Measurements from ENCODE around the gene P2RY6.

Gene P2RY6

GRCh38 chr11:73306069-73306841 is 34.1 kb downstream of the P2RY6 start:
- DNase-seq (ENCODE audit: extremely low spot score), result no peak
- TF ChIP-seq CTBP1 (IDR thresholded peaks at IDR 0.05; ENCODE audit: borderline replicate concordance), result no peak
- no peak for TF ChIP-seq NFRKB (IDR thresholded peaks at IDR 0.05)
- no peak for TF ChIP-seq FOXA1 (IDR thresholded peaks at IDR 0.05)
- no peak for TF ChIP-seq ELF4 (IDR thresholded peaks at IDR 0.05)
- no peak for TF ChIP-seq PKNOX1 (IDR thresholded peaks at IDR 0.05)
- no peak for TF ChIP-seq TARDBP (IDR thresholded peaks at IDR 0.05)
- no peak for TF ChIP-seq ZNF384 (IDR thresholded peaks at IDR 0.05)
- TF ChIP-seq LEF1 (IDR thresholded peaks at IDR 0.05; ENCODE audit: borderline replicate concordance), result no peak
- TF ChIP-seq SP1 (IDR thresholded peaks at IDR 0.05), result no peak
- no peak for TF ChIP-seq ARNT (IDR thresholded peaks at IDR 0.05)
- no peak for TF ChIP-seq HDGF (IDR thresholded peaks at IDR 0.05; ENCODE audit: borderline replicate concordance)
- TF ChIP-seq FOXM1 (IDR thresholded peaks at IDR 0.05; ENCODE audit: borderline replicate concordance), result no peak
- no peak for TF ChIP-seq FOXK2 (IDR thresholded peaks at IDR 0.05)
- TF ChIP-seq L3MBTL2 (conservative IDR thresholded peaks at IDR 0.05), result no peak
- TF ChIP-seq SUZ12 (IDR thresholded peaks at IDR 0.05), result no peak
- no peak for TF ChIP-seq BHLHE40 (IDR thresholded peaks at IDR 0.05; ENCODE audit: borderline replicate concordance)
- POLR2A ChIA-PET, result interaction anchor here (1.4 to 2.0 kb wide), 3 partner anchors 8 to 29 kb away, joined by 4 to 7 read pairs (median 6); no protein-coding TSS in a partner anchor
- CTCF ChIA-PET, result interaction anchor here (0.6 to 5.0 kb wide), 16 partner anchors 9 to 179 kb away, joined by 3 to 53 read pairs (median 4); partner anchors contain the start of gene FCHSD2

GRCh38 chr11:73306977-73307322 is 34.8 kb downstream of the P2RY6 start:
- TF ChIP-seq L3MBTL2 (conservative IDR thresholded peaks at IDR 0.05) (peak; percentile 21; the same call in 1 of the 2 replicates), ZNF384 (IDR thresholded peaks at IDR 0.05) (no peak), ELF4 (IDR thresholded peaks at IDR 0.05) (no peak), NFRKB (IDR thresholded peaks at IDR 0.05) (no peak), FOXA1 (IDR thresholded peaks at IDR 0.05) (no peak)
- ChIA-PET POLR2A (interaction anchor here (1.4 to 2.0 kb wide), 3 partner anchors 9 to 29 kb away, joined by 4 to 7 read pairs (median 6); no protein-coding TSS in a partner anchor), CTCF (interaction anchor here (0.6 to 5.0 kb wide), 16 partner anchors 9 to 178 kb away, joined by 3 to 53 read pairs (median 4); partner anchors contain the start of gene FCHSD2)
- DNase-seq (ENCODE audit: extremely low spot score), result no peak

DNA sequence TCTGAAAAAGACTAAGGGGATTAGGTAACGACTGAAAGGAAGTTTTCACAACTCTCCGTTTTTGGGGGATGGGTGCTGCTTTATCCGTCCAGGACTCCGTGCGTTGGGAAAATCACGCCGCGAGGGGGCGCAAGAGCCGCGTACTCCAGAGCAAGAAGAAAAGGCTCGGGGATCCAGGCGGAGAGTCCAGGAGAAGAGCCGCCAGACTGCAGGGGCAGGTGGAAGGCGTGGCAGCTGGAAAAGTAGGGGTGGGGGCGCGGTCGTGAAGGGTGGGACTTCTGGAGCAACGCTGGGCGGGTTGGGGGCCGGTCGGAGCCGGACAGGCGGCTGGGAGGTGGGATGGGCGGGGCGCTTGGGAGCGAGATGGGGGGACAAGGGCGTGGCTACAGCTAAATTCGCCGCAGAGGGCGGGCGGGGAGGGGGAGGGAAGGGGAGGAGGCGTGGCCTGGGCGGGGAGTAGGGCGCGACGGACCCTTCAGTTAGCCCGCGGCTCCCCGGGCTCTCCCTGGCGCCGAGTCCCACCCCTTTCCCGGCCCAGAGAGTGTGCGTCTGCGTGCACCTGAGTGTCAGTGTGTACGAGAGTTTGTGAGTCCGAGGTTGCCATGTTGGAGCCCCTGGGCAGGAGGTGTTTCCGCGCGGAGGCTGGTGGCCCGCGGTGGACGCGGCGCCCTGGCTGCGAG is 35.3 kb downstream of the P2RY6 start:
- CTCF ChIA-PET, result interaction anchor here (0.6 to 5.0 kb wide), 15 partner anchors 10 to 437 kb away, joined by 3 to 53 read pairs (median 5); no protein-coding TSS in a partner anchor
- POLR2A ChIA-PET, result interaction anchor here (1.4 to 2.0 kb wide), 4 partner anchors 9 to 28 kb away, joined by 4 to 9 read pairs (median 6); no protein-coding TSS in a partner anchor
- DNase-seq (ENCODE audit: extremely low spot score), result peak; percentile 96
- no peak for TF ChIP-seq NFRKB (IDR thresholded peaks at IDR 0.05)
- no peak for TF ChIP-seq PKNOX1 (IDR thresholded peaks at IDR 0.05)
- no peak for TF ChIP-seq FOXA1 (IDR thresholded peaks at IDR 0.05)
- TF ChIP-seq ZNF384 (IDR thresholded peaks at IDR 0.05), result no peak
- peak; percentile 14; the same call in 1 of the 2 replicates for TF ChIP-seq L3MBTL2 (conservative IDR thresholded peaks at IDR 0.05)
- no peak for TF ChIP-seq HDGF (IDR thresholded peaks at IDR 0.05; ENCODE audit: borderline replicate concordance)
- no peak for TF ChIP-seq CTBP1 (IDR thresholded peaks at IDR 0.05; ENCODE audit: borderline replicate concordance)
- TF ChIP-seq SUZ12 (IDR thresholded peaks at IDR 0.05), result no peak

DNA sequence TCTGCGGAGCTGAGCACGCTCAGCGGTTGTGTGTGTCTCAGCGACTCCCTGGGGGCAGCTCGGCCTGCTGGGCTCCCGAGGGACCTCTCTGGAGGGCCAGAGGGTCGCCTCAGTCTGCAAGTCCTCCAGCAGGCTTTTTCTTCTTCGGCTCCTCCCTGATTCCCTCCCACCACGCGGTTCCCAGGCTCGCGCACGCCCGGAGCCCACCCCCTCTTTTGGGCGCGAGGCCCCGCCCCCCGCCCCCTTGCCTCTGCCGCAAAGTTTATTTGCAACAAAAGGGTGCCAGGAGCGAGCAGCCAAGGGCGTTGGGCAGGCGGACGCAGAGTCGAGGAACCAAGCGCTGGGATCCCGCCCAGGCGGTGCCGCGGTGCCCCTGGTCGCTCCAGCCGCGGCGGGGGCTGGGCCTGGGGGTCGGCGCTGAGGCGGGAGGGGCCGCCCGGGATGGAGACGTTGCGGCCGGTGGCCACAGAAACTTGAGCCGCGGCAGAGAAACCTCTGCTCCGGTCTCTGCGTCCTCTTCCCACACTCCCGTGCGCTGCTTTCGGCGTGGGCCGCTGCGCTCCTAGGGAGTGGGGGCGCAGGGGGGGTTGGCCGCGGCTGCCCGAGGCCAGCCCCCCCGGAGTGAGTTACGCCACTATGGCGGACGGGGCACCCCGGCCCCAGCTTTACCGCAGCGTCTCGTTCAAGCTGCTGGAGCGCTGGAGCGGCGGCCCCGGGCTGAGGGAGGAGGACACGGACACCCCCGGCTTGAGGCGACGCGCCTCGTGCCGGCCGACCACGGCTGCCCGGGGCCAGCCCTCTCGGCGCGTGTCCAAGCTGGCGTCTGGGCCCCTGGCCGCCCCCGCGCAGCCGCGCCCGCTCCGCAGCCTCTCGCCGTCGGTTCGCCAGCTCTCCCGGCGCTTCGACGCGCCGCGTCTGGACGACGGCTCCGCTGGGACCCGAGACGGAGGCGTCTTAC is 36.1 kb downstream of the P2RY6 start, which contains the start of gene ARHGEF17:
ARHGEF17 (plus strand) TSS at position 274 of the 958 bp plus-strand sequence; CDS start at position 637, 363 bp downstream.
- ChIA-PET POLR2A (interaction anchor here (1.2 to 2.0 kb wide), 5 partner anchors 9 to 27 kb away, joined by 4 to 9 read pairs (median 6); no protein-coding TSS in a partner anchor), CTCF (interaction anchor here (0.6 to 5.0 kb wide), 9 partner anchors 11 to 436 kb away, joined by 3 to 53 read pairs (median 5); no protein-coding TSS in a partner anchor)
- DNase-seq (ENCODE audit: extremely low spot score), result peak; percentile 67
- 0 out of 2 replicates have a peak, but pooled peaks have one; percentile 34 for TF ChIP-seq L3MBTL2 (conservative IDR thresholded peaks at IDR 0.05)
- TF ChIP-seq BHLHE40 (IDR thresholded peaks at IDR 0.05; ENCODE audit: borderline replicate concordance), result no peak

GRCh38 chr11:73308961-73309919 is 37.1 kb downstream of the P2RY6 start:
- DNase-seq (ENCODE audit: extremely low spot score), result no peak
- ChIA-PET POLR2A (interaction anchor here (1.0 to 1.8 kb wide), 4 partner anchors 12 to 27 kb away, joined by 3 to 9 read pairs (median 4); no protein-coding TSS in a partner anchor), CTCF (no interaction called here)
- no peak for TF ChIP-seq ARNT (IDR thresholded peaks at IDR 0.05)
- TF ChIP-seq BHLHE40 (IDR thresholded peaks at IDR 0.05; ENCODE audit: borderline replicate concordance), result no peak
- TF ChIP-seq FOXA1 (IDR thresholded peaks at IDR 0.05), result no peak
- TF ChIP-seq FOXK2 (IDR thresholded peaks at IDR 0.05), result no peak
- no peak for TF ChIP-seq LEF1 (IDR thresholded peaks at IDR 0.05; ENCODE audit: borderline replicate concordance)
- no peak for TF ChIP-seq L3MBTL2 (conservative IDR thresholded peaks at IDR 0.05)

Data from HEK293T (cell line).